Activated naive CD4-positive, alpha-beta T cell treated with anti-CD3 and anti-CD28 coated beads, Interleukin-2, amount 50 U/mL, for 72 hours (primary cell): ENCODE results near the gene HMOX2. TPM values are rescaled to one million over a fixed set of nuclear protein-coding genes. Genes with fewer than 3 reads are reported as not detected.

Source experiments
- ATAC-seq, 2 donors: fragments of 150-1000 bp; cut with Tn5 transposase; 2 replicates each; pipeline ENCODE4 v1.10.0; 2021; ENCODE audit warnings: mild to moderate bottlenecking in 2 of 2, moderate library complexity in 2 of 2
- DNase-seq, 2 donors: peaks; one replicate each; pipeline ENCODE4 v3.0.0; 2021 to 2022; ENCODE audit warnings: low spot score in 2 of 2
- H3K27ac Mint-ChIP-seq, 2 donors: one replicate each; pipeline ENCODE4 v1.8.0; 2022; ENCODE audit warnings: mild to moderate bottlenecking in 2 of 2, mixed read lengths in 2 of 2
- H3K36me3 Mint-ChIP-seq, 2 donors: one replicate each; pipeline ENCODE4 v1.8.0; 2022; ENCODE audit warnings: mixed read lengths in 2 of 2
- H3K9me3 Mint-ChIP-seq, 2 donors: one replicate each; pipeline ENCODE4 v1.8.0; 2022; ENCODE audit warnings: mixed read lengths in 2 of 2
- total RNA-seq, 2 donors: library from RNA; stranded (reverse); gene quantifications; one replicate each; pipeline ENCODE4 v1.2.3, GENCODE V29; 2022

Gene HMOX2
- total RNA-seq, 2 donors from 2014 or later = 32.5 to 56.4 TPM

DNA sequence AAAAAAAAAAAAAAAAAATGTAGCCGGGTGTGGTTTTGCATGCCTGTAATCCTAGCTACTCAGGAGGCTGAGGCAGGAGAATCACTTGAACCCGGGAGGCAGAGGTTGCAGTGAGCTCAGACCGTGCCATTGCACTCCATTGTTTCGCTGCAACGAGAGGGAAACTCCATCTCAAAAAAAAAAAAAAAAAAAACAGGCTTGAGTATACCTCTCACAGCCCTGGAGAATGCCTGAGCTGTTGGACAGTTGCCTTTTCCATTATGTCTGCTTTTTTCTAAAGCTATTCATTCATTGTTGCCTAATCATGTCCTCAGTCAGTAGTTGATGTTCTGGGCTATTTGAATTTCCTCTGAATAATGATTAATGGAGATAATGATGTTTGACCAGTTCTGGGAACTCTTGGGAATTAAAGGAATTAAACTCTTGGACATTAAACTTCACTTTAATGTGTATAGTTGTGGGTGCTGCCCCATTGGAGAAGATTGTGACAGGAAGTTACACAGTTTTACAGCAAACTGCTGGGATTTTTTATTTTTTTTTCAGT lies 11.8 kb downstream of the HMOX2 start:
- DNase-seq = no peak
- peaks cover 10 to 23% of the 10 kb centered on the region in 2 donors for H3K36me3 Mint-ChIP-seq
- H3K27ac Mint-ChIP-seq = peak overlapping the region; percentile 88 to 97
- peak; percentile 65 for ATAC-seq
- H3K9me3 Mint-ChIP-seq = no peaks in the 10 kb centered on the region

DNA sequence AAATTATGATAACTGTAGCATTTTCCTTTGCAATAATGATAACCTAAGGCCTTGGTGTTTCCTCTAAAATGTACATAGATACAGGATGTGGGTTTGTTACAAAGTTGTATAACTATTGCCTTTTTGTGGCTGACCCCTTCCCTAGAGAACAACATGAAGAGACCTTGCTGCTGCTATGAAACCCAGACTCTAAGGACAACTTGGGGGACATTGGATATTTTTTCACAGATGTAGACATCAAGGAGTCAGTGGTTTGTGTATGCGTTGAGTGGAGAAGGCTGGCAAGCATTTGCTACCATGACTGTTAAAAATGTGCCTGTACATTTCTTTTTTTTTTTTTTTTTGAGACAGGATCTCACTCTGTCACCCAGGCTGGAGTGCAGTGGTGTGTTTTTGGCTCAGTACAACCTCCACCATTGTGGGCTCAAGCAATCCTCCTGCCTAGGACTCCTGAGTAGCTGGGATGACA lies 12.3 kb downstream of the HMOX2 start:
- no peak for DNase-seq
- peaks cover 10 to 27% of the 10 kb centered on the region in 2 donors for H3K36me3 Mint-ChIP-seq
- peak overlapping the region; percentile 88 to 97 for H3K27ac Mint-ChIP-seq
- peak; percentile 61 to 72 for ATAC-seq
- H3K9me3 Mint-ChIP-seq = no peaks in the 10 kb centered on the region

- Mint-ChIP-seq H3K9me3 (no peaks in the 10 kb centered on the region), H3K27ac (peak overlapping the region; percentile 88 to 97), H3K36me3 (peaks cover 10 to 28% of the 10 kb centered on the region in 2 donors)
- ATAC-seq = peak in 1 of 2 donors; percentile 15
- DNase-seq = no peak
Measured at GRCh38 chr16:4489030-4489429, 12.8 kb downstream of the HMOX2 start.

- peak overlapping the region in 1 of 2 donors; percentile 15 for H3K27ac Mint-ChIP-seq
- DNase-seq = no peak
- peaks cover 0 to 12% of the 10 kb centered on the region in 2 donors for H3K36me3 Mint-ChIP-seq
- ATAC-seq = no peak
- H3K9me3 Mint-ChIP-seq = no peaks in the 10 kb centered on the region
Measured at GRCh38 chr16:4491898-4492297, 15.7 kb downstream of the HMOX2 start.

- H3K27ac Mint-ChIP-seq = peak overlapping the region; percentile 74 to 75
- H3K36me3 Mint-ChIP-seq = peaks cover 0 to 5% of the 10 kb centered on the region in 2 donors
- H3K9me3 Mint-ChIP-seq = no peaks in the 10 kb centered on the region
- ATAC-seq = no peak
- no peak for DNase-seq
Measured at GRCh38 chr16:4494746-4495490, 18.7 kb downstream of the HMOX2 start.

DNA sequence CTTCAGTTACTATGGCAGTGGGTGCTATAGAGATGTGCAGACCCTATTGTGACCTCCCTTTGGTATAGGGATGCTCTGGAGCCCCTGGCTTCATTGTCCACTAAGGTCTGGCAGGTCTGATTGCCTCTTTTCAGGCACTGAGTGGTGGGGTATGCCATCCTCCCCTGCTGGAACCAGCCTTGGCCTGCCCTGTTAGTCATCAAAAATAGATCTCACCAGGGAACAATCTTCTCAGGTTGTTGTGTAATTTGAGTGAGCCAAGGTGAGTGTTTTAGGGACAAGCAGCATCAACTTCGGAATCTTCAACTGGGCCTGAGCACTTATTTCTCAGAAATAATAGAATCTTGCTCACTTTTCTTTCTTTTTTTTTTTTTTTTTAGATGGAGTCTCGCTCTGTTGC lies 19.6 kb downstream of the HMOX2 start:
- Mint-ChIP-seq H3K27ac (peak overlapping the region; percentile 58 to 75), H3K36me3 (peaks cover 0 to 5% of the 10 kb centered on the region in 2 donors), H3K9me3 (no peaks in the 10 kb centered on the region)
- ATAC-seq (no peak), DNase-seq (no peak)

DNA sequence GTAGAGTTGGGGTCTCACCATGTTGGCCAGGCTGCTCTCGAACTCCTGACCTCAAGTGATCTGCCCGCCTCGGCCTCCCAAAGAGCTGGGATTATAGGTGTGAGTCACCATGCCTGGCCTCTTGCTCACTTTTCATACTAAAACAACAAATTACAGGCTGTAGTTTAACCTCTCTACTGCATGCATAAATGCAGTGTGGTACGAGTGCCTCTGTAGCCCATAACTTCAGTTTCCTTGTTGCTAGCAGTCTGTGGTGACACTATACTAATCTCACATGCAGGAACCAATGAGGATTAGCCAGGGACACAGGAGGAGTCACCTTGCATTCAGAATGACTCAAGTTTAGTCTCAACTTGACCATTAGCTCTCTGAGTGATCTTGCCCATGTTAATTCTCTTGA lies 20.1 kb downstream of the HMOX2 start:
- peak; percentile 49 to 85 for ATAC-seq
- peak overlapping the region; percentile 58 to 75 for H3K27ac Mint-ChIP-seq
- H3K36me3 Mint-ChIP-seq = peaks cover 0 to 5% of the 10 kb centered on the region in 2 donors

GRCh38 chr16:4498546-4499195 lies 22.5 kb downstream of the HMOX2 start:
- no peak for DNase-seq
- ATAC-seq = no peak
- H3K9me3 Mint-ChIP-seq = no peaks in the 10 kb centered on the region
- H3K36me3 Mint-ChIP-seq = no peaks in the 10 kb centered on the region
- H3K27ac Mint-ChIP-seq = peak overlapping the region; percentile 13 to 72

More for the DNA sequence above, 20.1 kb downstream of the HMOX2 start:
- H3K9me3 Mint-ChIP-seq = no peaks in the 10 kb centered on the region
- no peak for DNase-seq

- ATAC-seq (no peak), DNase-seq (no peak)
- Mint-ChIP-seq H3K36me3 (no peaks in the 10 kb centered on the region), H3K27ac (peak overlapping the region in 1 of 2 donors; percentile 13), H3K9me3 (no peaks in the 10 kb centered on the region)
Measured at GRCh38 chr16:4499196-4499555, 23.0 kb downstream of the HMOX2 start.

- no peaks in the 10 kb centered on the region for H3K9me3 Mint-ChIP-seq
- peak overlapping the region in 1 of 2 donors; percentile 8 for H3K27ac Mint-ChIP-seq
- H3K36me3 Mint-ChIP-seq = no peaks in the 10 kb centered on the region
- DNase-seq = no peak
- ATAC-seq = peak; percentile 79 to 86
Measured at GRCh38 chr16:4500272-4500671, 24.1 kb downstream of the HMOX2 start.

DNA sequence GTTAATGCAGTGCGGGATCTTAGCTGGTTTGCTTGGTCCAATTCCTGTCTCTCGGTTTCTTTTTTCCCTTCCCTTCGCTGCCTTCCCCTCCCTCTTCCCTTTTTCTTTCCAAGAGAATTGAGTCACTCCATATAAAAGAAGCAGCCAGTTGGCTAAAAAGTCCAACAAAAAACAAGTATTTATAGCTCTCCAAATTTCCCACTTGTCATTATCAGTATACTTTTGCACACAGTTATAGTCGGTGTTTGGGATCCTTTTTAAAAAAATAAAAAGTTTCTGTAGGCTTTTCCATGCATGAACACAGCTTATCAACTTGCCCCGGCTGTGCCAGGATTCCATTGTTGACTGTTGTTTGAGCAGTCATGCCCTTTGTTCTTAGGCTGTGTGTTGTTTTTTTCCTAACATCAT lies 24.9 kb downstream of the HMOX2 start:
- Mint-ChIP-seq H3K27ac (peak overlapping the region in 1 of 2 donors; percentile 85), H3K9me3 (no peaks in the 10 kb centered on the region), H3K36me3 (peaks cover 0 to 3% of the 10 kb centered on the region in 2 donors)
- ATAC-seq (no peak), DNase-seq (no peak)

- Mint-ChIP-seq H3K27ac (peak overlapping the region; percentile 87 to 91), H3K36me3 (peaks cover 0 to 7% of the 10 kb centered on the region in 2 donors), H3K9me3 (no peaks in the 10 kb centered on the region)
- ATAC-seq (peak; percentile 83 to 90), DNase-seq (peak; percentile 60 to 63)
Measured at GRCh38 chr16:4505356-4506147, 29.4 kb downstream of the HMOX2 start.

- peak; percentile 57 to 61 for DNase-seq
- H3K36me3 Mint-ChIP-seq = peaks cover 0 to 7% of the 10 kb centered on the region in 2 donors
- no peaks in the 10 kb centered on the region for H3K9me3 Mint-ChIP-seq
- H3K27ac Mint-ChIP-seq = peak overlapping the region; percentile 87 to 91
- ATAC-seq = peak; percentile 66 to 74
Measured at GRCh38 chr16:4506450-4506849, 30.3 kb downstream of the HMOX2 start.

GRCh38 chr16:4507588-4508345 lies 31.6 kb downstream of the HMOX2 start:
- ATAC-seq = no peak

DNA sequence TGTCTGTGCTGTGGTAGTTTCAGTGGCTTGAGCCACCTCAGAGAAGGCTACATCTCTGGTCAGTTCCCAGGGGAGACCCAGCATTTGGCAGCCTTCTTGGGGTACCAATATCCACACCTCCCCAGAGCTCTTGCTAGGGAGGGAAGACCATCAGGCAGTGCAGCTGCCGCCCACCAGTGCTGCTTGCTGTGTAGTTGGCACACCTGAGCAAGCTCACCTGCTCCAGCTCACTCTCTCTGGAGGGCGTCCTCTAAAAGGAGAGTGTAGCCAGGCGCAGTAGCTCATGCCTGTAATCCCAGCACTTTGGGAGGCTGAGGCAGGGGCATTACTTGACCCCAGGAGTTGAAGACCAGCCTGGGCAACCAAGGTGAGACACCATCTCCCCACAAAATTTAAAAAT lies 32.6 kb downstream of the HMOX2 start:
- H3K36me3 Mint-ChIP-seq = peaks cover 0 to 7% of the 10 kb centered on the region in 2 donors
- no peaks in the 10 kb centered on the region for H3K9me3 Mint-ChIP-seq
- no peak for ATAC-seq
- DNase-seq = no peak
- peak overlapping the region in 1 of 2 donors; percentile 74 for H3K27ac Mint-ChIP-seq

More at GRCh38 chr16:4507588-4508345, 31.6 kb downstream of the HMOX2 start:
- DNase-seq = no peak
- peaks cover 0 to 7% of the 10 kb centered on the region in 2 donors for H3K36me3 Mint-ChIP-seq
- H3K27ac Mint-ChIP-seq = peak overlapping the region; percentile 87 to 96
- no peaks in the 10 kb centered on the region for H3K9me3 Mint-ChIP-seq

- ATAC-seq = no peak
- no peak for DNase-seq
- H3K27ac Mint-ChIP-seq = peak overlapping the region in 1 of 2 donors; percentile 14
- H3K36me3 Mint-ChIP-seq = peaks cover 0 to 7% of the 10 kb centered on the region in 2 donors
- no peaks in the 10 kb centered on the region for H3K9me3 Mint-ChIP-seq
Measured at GRCh38 chr16:4509420-4509819, 33.2 kb downstream of the HMOX2 start.
